Keratinocyte (primary cell): Measurements from ENCODE around the gene PDZRN3. TPM values are rescaled to one million over a fixed set of nuclear protein-coding genes. Genes with fewer than 3 reads are reported as not detected.

Experiments
- DNase-seq: peaks from one replicate; pipeline ENCODE4 v3.0.0-alpha.2; 2011; ENCODE audit warnings: low read depth, missing footprints, low spot score
- FAIRE-seq: peaks from 2 replicates; lab custom pipeline; 2011; peaks lifted over from hg19 to GRCh38; lab: Jason Lieb, UNC
- H2AFZ ChIP-seq: 2 replicates; pipeline ENCODE4 v1.6.0; 2012; ENCODE audit warnings: low read length, control low read depth, inconsistent platforms; ENCODE audit not compliant: control insufficient read depth
- H3K27ac ChIP-seq: 2 replicates; pipeline ENCODE4 v1.5.1; 2011; ENCODE audit warnings: low read length; ENCODE audit not compliant: control insufficient read depth, insufficient read depth
- H3K27me3 ChIP-seq: 3 replicates; pipeline ENCODE4 v1.6.0; 2011; ENCODE audit warnings: low read length; ENCODE audit not compliant: control insufficient read depth, insufficient read depth; ENCODE audit errors: extremely low read depth
- H3K36me3 ChIP-seq, 2 experiments: 2 replicates in 1 of 2; 3 replicates in 1 of 2; pipeline ENCODE4 v1.5.1; 2011; ENCODE audit warnings: low read length in 2 of 2, mild to moderate bottlenecking in 1 of 2; ENCODE audit not compliant: control insufficient read depth in 2 of 2, insufficient read depth in 2 of 2; ENCODE audit errors: extremely low read depth in 1 of 2
- H3K4me1 ChIP-seq: 3 replicates; pipeline ENCODE4 v1.5.1; 2011; ENCODE audit warnings: low read length; ENCODE audit not compliant: control insufficient read depth, insufficient read depth; ENCODE audit errors: extremely low read depth
- H3K4me2 ChIP-seq: 3 replicates; pipeline ENCODE4 v1.6.0; 2011; ENCODE audit warnings: low read depth, low read length; ENCODE audit not compliant: control insufficient read depth, insufficient read depth; ENCODE audit errors: extremely low read depth
- H3K4me3 ChIP-seq, 3 experiments: fragments of 200-600 bp in 1 of 3; sonication (generic) in 1 of 3; 2 replicates in 2 of 3; 3 replicates in 1 of 3; pipeline ENCODE4 v1.5.1; 2011 to 2016; ENCODE audit warnings: low read length in 3 of 3, mild to moderate bottlenecking in 3 of 3, control low read depth in 2 of 3, inconsistent platforms in 1 of 3, low read depth in 1 of 3, mixed read lengths in 1 of 3, mixed run types in 1 of 3, moderate library complexity in 1 of 3; ENCODE audit not compliant: control insufficient read depth in 2 of 3, insufficient read depth in 2 of 3; ENCODE audit errors: extremely low read depth in 1 of 3
- H3K79me2 ChIP-seq: 2 replicates; pipeline ENCODE4 v1.6.0; 2012; ENCODE audit warnings: low read length; ENCODE audit not compliant: control insufficient read depth, insufficient read depth
- H3K9ac ChIP-seq: 3 replicates; pipeline ENCODE4 v1.6.0; 2011; ENCODE audit warnings: low read length; ENCODE audit not compliant: control insufficient read depth, insufficient read depth; ENCODE audit errors: extremely low read depth
- H3K9me1 ChIP-seq: 3 replicates; pipeline ENCODE4 v1.6.0; 2011; ENCODE audit warnings: low read length; ENCODE audit not compliant: control insufficient read depth, insufficient read depth; ENCODE audit errors: extremely low read depth
- H3K9me3 ChIP-seq: 2 replicates; pipeline ENCODE4 v1.5.1; 2012; ENCODE audit warnings: low read depth, low read length; ENCODE audit not compliant: control insufficient read depth
- H4K20me1 ChIP-seq: 3 replicates; pipeline ENCODE4 v1.6.0; 2011; ENCODE audit warnings: low read length; ENCODE audit not compliant: control insufficient read depth, insufficient read depth; ENCODE audit errors: extremely low read depth
- CTCF ChIP-seq, 3 experiments: IDR thresholded peaks in 1 of 3; conservative IDR thresholded peaks in 1 of 3; optimal IDR thresholded peaks in 1 of 3; 2 replicates in 2 of 3; 3 replicates in 1 of 3; pipeline versions ENCODE3 to v1.5.1; 2011; ENCODE audit warnings: low read length in 3 of 3, mild to moderate bottlenecking in 3 of 3, moderate library complexity in 2 of 3, control low read depth in 1 of 3, inconsistent platforms in 1 of 3; ENCODE audit not compliant: insufficient read depth in 2 of 3; ENCODE audit errors: extremely low read depth in 1 of 3
- EZH2 ChIP-seq: IDR thresholded peaks from one replicate; pipeline ENCODE4 v1.6.1; 2012; ENCODE audit warnings: inconsistent platforms, mild to moderate bottlenecking, low read length, moderate library complexity
- dilution Hi-C: fragments of 300-500 bp; cut with MboI; formaldehyde crosslinking; loops from one replicate; pipeline ENCODE4 v1.7.0; 2020; ENCODE audit warnings: low sequenced_read_pairs; ENCODE audit not compliant: extremely low pct_ligation_motif_present
- polyA plus RNA-seq, 5 experiments: library from polyadenylated mRNA; depleted of rRNA in 3 of 5; stranded (reverse) in 3 of 5; stranded (forward) in 1 of 5; unstranded in 1 of 5; fragments of >200 nt; gene quantifications; 1 replicate in 1 of 5; 2 replicates in 3 of 5; 3 replicates in 1 of 5; pipeline versions ENCODE4 v1.2.1 to v1.2.3, GENCODE V29; 2011 to 2012; ENCODE audit warnings: missing spikeins in 2 of 5, low read depth in 1 of 5, low replicate concordance in 1 of 5

PDZRN3 gene
- polyA plus RNA-seq, 1 donor (not counting 4 experiments of a cell fraction or from before 2014, with no cell fraction given), result not detected

GRCh38 chr3:73399106-73399505 is 225.6 kb downstream of the PDZRN3 start:
- dilution Hi-C loops, result no loop called here
- no peak overlapping the region for H3K27ac ChIP-seq
- no peaks in the 10 kb centered on the region for H4K20me1 ChIP-seq
- no peak overlapping the region for H3K4me3 ChIP-seq
- no peak overlapping the region for H3K4me2 ChIP-seq
- FAIRE-seq, result no peak
- no peaks in the 10 kb centered on the region for H3K36me3 ChIP-seq
- no peak for TF ChIP-seq EZH2
- no peak for TF ChIP-seq CTCF (optimal IDR thresholded peaks at IDR 0.05 in 1 of 3, IDR thresholded peaks at IDR 0.05 in 1 of 3, conservative IDR thresholded peaks at IDR 0.05 in 1 of 3; ENCODE audit: extremely low read depth in 1 of 3, insufficient read depth in 2 of 3, low read length in 3 of 3)
- H3K9ac ChIP-seq, result no peak overlapping the region
- no peak overlapping the region for H2AFZ ChIP-seq
- no peaks in the 10 kb centered on the region for H3K4me1 ChIP-seq
- H3K9me1 ChIP-seq, result no peaks in the 10 kb centered on the region
- H3K9me3 ChIP-seq, result no peaks in the 10 kb centered on the region
- DNase-seq, result no peak
- no peaks in the 10 kb centered on the region for H3K27me3 ChIP-seq
- no peaks in the 10 kb centered on the region for H3K79me2 ChIP-seq

- Histone ChIP-seq H3K9me1 (no peaks in the 10 kb centered on the region), H3K36me3 (no peaks in the 10 kb centered on the region), H3K4me2 (no peak overlapping the region), H3K9ac (no peak overlapping the region), H3K4me3 (no peak overlapping the region), H3K27me3 (no peaks in the 10 kb centered on the region), H3K79me2 (no peaks in the 10 kb centered on the region), H4K20me1 (no peaks in the 10 kb centered on the region), H3K27ac (no peak overlapping the region), H3K4me1 (no peaks in the 10 kb centered on the region), H2AFZ (no peak overlapping the region), H3K9me3 (no peaks in the 10 kb centered on the region)
- FAIRE-seq (no peak), DNase-seq (no peak)
- dilution Hi-C loops, result no loop called here
- TF ChIP-seq CTCF (optimal IDR thresholded peaks at IDR 0.05 in 1 of 3, IDR thresholded peaks at IDR 0.05 in 1 of 3, conservative IDR thresholded peaks at IDR 0.05 in 1 of 3; ENCODE audit: extremely low read depth in 1 of 3, insufficient read depth in 2 of 3, low read length in 3 of 3) (no peak), EZH2 (no peak)
Measured at GRCh38 chr3:73398084-73398483, 226.7 kb downstream of the PDZRN3 start.
